ENCODE measurements around the gene TSPEAR. TPM values are rescaled to one million over a fixed set of nuclear protein-coding genes. Genes with fewer than 3 reads are reported as not detected.
"Not testable (repeated sequence)": the region's sequence is repeated elsewhere in the genome, so short reads cannot be mapped to it uniquely, and the experiment has no call there.

The TSPEAR gene
- total RNA-seq, 2 experiments from 2014 or later, result not detected

DNA sequence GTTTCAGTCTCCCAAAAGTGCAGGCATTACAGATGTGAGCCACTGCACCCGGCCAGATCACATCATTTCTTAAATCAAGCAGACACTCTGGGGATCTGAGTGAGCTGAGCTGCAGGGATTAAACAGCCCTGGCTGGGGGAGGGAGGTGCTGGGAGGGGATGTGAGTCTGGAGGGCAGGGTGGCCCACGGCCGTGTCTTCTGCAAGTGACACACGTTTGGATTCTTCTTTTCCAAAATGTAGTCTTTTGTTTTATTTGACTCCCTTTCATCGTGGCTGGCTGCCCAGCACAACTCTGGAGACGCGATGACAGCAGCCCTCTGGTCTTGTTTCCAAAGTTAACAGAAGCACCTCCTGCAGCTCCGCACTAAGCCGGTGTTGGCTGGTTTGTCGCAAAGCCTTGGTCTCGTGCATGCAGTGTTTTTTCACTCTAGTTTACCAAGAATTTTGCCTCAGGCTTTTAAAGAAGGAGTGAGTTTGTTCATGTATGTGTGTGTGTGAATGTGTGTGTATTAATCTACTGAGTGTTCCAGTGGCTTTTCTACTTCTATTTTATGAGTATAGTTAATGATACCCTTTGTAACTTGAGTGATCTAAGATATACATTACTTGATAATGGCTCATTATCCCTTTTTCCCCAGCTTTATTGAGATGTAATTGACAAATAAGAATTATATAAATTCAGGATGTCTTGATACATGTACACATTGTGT is 128.1 kb downstream of the TSPEAR start:
- CTCF ChIA-PET (ENCODE audit: unreplicated experiment), result no interaction called here

DNA sequence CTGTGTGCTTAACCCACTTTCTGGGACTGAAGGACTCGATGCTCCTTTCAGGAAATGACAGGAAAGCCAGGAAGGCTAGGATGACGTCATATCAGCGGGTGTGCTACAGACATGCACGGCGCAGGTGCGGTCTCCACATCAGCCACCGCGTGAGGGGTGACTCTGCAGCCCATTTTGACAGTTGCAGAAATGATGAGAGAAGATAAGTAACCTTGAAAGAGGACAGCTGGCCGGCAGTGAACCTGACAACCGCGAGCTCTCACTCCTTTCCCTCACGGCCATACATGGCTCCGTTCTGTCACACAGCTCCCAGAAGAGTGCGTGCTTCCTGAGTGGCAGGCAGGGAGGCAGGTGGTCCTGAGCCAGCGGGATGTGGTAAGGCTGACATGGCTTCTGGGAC is 129.3 kb downstream of the TSPEAR start:
- no peak for DNase-seq (ENCODE audit: low spot score)
- TF ChIP-seq, protein P1, sequence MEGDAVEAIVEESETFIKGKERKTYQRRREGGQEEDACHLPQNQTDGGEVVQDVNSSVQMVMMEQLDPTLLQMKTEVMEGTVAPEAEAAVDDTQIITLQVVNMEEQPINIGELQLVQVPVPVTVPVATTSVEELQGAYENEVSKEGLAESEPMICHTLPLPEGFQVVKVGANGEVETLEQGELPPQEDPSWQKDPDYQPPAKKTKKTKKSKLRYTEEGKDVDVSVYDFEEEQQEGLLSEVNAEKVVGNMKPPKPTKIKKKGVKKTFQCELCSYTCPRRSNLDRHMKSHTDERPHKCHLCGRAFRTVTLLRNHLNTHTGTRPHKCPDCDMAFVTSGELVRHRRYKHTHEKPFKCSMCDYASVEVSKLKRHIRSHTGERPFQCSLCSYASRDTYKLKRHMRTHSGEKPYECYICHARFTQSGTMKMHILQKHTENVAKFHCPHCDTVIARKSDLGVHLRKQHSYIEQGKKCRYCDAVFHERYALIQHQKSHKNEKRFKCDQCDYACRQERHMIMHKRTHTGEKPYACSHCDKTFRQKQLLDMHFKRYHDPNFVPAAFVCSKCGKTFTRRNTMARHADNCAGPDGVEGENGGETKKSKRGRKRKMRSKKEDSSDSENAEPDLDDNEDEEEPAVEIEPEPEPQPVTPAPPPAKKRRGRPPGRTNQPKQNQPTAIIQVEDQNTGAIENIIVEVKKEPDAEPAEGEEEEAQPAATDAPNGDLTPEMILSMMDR (conservative IDR thresholded peaks at IDR 0.05; ENCODE audit: low read length), result no peak
- no peak for TF ChIP-seq EZH2phosphoT487 (IDR thresholded peaks at IDR 0.05; ENCODE audit: borderline replicate concordance, low read depth, low read length)
- Histone ChIP-seq H2AFZ (ENCODE audit: low read length) (no peak overlapping the region), H3K9me2 (ENCODE audit: insufficient read depth, low read length) (no peaks in the 10 kb centered on the region), H3K27ac (ENCODE audit: low read depth, low read length, poor library complexity, severe bottlenecking) (no peak overlapping the region), H3K36me3 (ENCODE audit: insufficient read depth, low read length) (no peaks in the 10 kb centered on the region), H3K4me3 (ENCODE audit: low read depth, low read length, poor library complexity, severe bottlenecking) (no peak overlapping the region), H3K4me1 (ENCODE audit: insufficient read depth, low read length, poor library complexity, severe bottlenecking) (no peaks in the 10 kb centered on the region), H3K9me3 (ENCODE audit: low read length) (peaks cover 10% of the 10 kb centered on the region; the same call in 1 of the 2 replicates), H3K4me2 (ENCODE audit: low read length) (no peak overlapping the region), H3K79me2 (ENCODE audit: insufficient read depth, low read depth, low read length) (no peaks in the 10 kb centered on the region), H4K20me1 (ENCODE audit: insufficient read depth, low read length) (no peaks in the 10 kb centered on the region)
- ChIA-PET CTCF (ENCODE audit: unreplicated experiment) (no interaction called here), POLR2A (no interaction called here)
- BruUV-seq (replicated peaks), result no TSS peak
- intact Hi-C loops (cut with micrococcal nuclease; ENCODE audit: unreplicated experiment), result no loop called here

More for the DNA sequence above, 128.1 kb downstream of the TSPEAR start:
- TF ChIP-seq, protein P1 (conservative IDR thresholded peaks at IDR 0.05; ENCODE audit: low read length), result no peak
- TF ChIP-seq EZH2phosphoT487 (IDR thresholded peaks at IDR 0.05; ENCODE audit: borderline replicate concordance, low read depth, low read length), result no peak
- no peaks in the 10 kb centered on the region for H3K4me1 ChIP-seq (ENCODE audit: insufficient read depth, low read length, poor library complexity, severe bottlenecking)
- no peaks in the 10 kb centered on the region for H3K79me2 ChIP-seq (ENCODE audit: insufficient read depth, low read depth, low read length)
- POLR2A ChIA-PET, result no interaction called here
- H3K9me2 ChIP-seq (ENCODE audit: insufficient read depth, low read length), result no peaks in the 10 kb centered on the region
- no peak for DNase-seq (ENCODE audit: low spot score)
- no peak overlapping the region for H3K27ac ChIP-seq (ENCODE audit: low read depth, low read length, poor library complexity, severe bottlenecking)
- no peak overlapping the region for H3K4me2 ChIP-seq (ENCODE audit: low read length)
- intact Hi-C loops (cut with micrococcal nuclease; ENCODE audit: unreplicated experiment), result no loop called here
- no peak overlapping the region for H3K4me3 ChIP-seq (ENCODE audit: low read depth, low read length, poor library complexity, severe bottlenecking)
- no peak overlapping the region for H2AFZ ChIP-seq (ENCODE audit: low read length)
- H3K36me3 ChIP-seq (ENCODE audit: insufficient read depth, low read length), result no peaks in the 10 kb centered on the region
- H4K20me1 ChIP-seq (ENCODE audit: insufficient read depth, low read length), result no peaks in the 10 kb centered on the region
- peaks cover 10% of the 10 kb centered on the region; the same call in 1 of the 2 replicates for H3K9me3 ChIP-seq (ENCODE audit: low read length)
- BruUV-seq (replicated peaks), result no TSS peak

DNA sequence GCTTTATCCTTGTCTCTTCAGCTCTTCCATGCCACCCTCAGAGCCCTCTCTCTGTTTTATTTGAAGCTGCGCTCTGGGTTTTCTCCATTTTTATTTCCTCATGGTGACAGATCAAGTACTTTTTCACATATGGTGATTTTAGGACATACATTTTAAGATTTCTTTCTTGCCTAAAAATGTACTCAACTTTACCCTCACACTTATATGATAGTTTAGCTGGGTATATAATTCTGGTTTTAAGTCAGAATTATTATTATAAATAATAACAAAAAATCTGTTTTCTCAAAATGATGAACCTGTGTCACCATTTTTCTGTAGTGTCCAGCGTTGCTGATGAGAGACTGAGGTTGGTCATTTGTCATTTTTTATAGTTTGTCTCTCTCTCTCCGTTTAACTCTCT is 130.2 kb downstream of the TSPEAR start:
- ChIA-PET POLR2A (no interaction called here), CTCF (ENCODE audit: unreplicated experiment) (no interaction called here)
- no peaks in the 10 kb centered on the region for H3K4me1 ChIP-seq (ENCODE audit: insufficient read depth, low read length, poor library complexity, severe bottlenecking)
- no peaks in the 10 kb centered on the region for H3K36me3 ChIP-seq (ENCODE audit: insufficient read depth, low read length)
- TF ChIP-seq, protein P1 (conservative IDR thresholded peaks at IDR 0.05; ENCODE audit: low read length), result no peak
- TF ChIP-seq EZH2phosphoT487 (IDR thresholded peaks at IDR 0.05; ENCODE audit: borderline replicate concordance, low read depth, low read length), result no peak
- intact Hi-C loops (cut with micrococcal nuclease; ENCODE audit: unreplicated experiment), result no loop called here
- H3K4me3 ChIP-seq (ENCODE audit: low read depth, low read length, poor library complexity, severe bottlenecking), result no peak overlapping the region
- no peak overlapping the region for H3K27ac ChIP-seq (ENCODE audit: low read depth, low read length, poor library complexity, severe bottlenecking)
- no peak overlapping the region for H2AFZ ChIP-seq (ENCODE audit: low read length)
- no peak overlapping the region for H3K4me2 ChIP-seq (ENCODE audit: low read length)
- H3K79me2 ChIP-seq (ENCODE audit: insufficient read depth, low read depth, low read length), result no peaks in the 10 kb centered on the region
- H3K9me3 ChIP-seq (ENCODE audit: low read length), result peaks cover 10% of the 10 kb centered on the region; the same call in 1 of the 2 replicates
- no peaks in the 10 kb centered on the region for H3K9me2 ChIP-seq (ENCODE audit: insufficient read depth, low read length)
- no peak for DNase-seq (ENCODE audit: low spot score)
- no TSS peak for BruUV-seq (replicated peaks)
- no peaks in the 10 kb centered on the region for H4K20me1 ChIP-seq (ENCODE audit: insufficient read depth, low read length)

DNA sequence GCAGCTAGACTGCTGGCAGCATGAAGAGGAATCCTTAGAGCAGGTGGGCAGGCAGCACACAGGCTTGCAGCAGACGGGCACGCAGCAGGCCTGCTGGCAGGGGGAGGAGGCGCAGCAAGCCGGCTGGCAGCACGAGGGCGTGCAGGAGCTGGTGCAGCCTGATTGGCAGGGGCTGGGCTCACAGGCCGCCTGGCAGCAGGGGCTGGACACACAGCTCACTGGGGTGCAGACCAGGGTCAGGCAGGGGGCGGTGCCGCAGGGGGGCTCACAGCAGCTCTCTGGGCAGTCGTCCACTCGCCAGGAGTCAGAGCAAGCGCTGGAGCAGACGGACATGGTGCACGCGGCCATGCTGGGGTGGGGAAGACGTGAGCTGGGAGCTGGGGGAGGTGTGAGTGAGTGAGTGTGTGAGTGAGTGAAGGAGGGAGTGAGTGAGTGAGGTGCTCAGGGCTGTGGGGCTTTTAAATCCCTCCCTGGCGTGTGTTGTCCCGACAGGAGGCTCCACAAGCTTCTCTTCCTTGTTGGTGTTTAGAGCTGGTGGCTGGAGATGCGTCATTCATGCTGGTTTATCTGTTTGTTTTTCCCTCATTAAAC is 131.0 kb downstream of the TSPEAR start, which contains the start of gene KRTAP10-5:
Gene KRTAP10-5 (minus strand): TSS at position 374 of the 591 bp plus-strand sequence. CDS start 26 bp downstream, at position 348.
- H3K9me3 ChIP-seq (ENCODE audit: low read length); H4K20me1 ChIP-seq (ENCODE audit: insufficient read depth, low read length); H2AFZ ChIP-seq (ENCODE audit: low read length); POLR2A ChIA-PET; CTCF ChIA-PET (ENCODE audit: unreplicated experiment); H3K4me2 ChIP-seq (ENCODE audit: low read length); H3K9me2 ChIP-seq (ENCODE audit: insufficient read depth, low read length); H3K27ac ChIP-seq (ENCODE audit: low read depth, low read length, poor library complexity, severe bottlenecking); DNase-seq (ENCODE audit: low spot score); H3K4me1 ChIP-seq (ENCODE audit: insufficient read depth, low read length, poor library complexity, severe bottlenecking); H3K36me3 ChIP-seq (ENCODE audit: insufficient read depth, low read length); BruUV-seq (replicated peaks); intact Hi-C loops (cut with micrococcal nuclease; ENCODE audit: unreplicated experiment); H3K79me2 ChIP-seq (ENCODE audit: insufficient read depth, low read depth, low read length); H3K4me3 ChIP-seq (ENCODE audit: low read depth, low read length, poor library complexity, severe bottlenecking): not testable (repeated sequence)

All from OCI-LY7 (cell line).